ENCODE data around the gene PLEK.

PLEK gene

DNA sequence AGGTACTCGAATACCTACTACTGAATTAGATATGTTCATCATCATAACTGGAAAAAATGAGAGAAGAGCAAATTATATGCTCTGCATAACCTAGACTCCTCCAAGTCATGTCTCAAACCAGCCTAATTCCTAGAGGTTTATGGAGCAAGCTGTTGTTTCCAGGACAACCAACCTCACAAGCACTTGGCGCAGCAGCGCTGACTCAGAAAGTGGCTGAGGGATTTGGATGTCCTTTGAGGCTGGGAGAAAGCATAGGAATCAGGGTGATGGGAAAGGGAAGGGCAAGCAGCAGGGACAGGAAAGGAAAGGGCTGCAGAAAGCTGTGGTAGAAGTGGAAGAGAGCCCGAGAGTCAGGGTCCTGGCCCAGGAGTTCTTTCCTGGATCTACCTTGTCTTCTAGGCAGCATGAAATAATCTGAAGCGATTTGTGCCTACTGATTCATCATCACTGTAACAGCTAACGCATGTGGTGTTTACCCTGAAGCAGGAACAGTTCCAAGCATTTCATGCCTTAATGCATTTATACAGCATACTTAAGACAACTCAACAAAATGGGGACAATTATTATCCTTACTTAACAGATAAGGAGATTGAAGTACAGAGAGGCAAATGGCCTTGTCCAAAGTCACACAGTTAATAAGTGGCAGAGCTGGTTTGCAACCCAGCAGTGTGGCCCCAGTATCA lies 3.7 kb downstream of the PLEK start:
- no peak overlapping the region for H3K9ac ChIP-seq
- H4K20me1 ChIP-seq (ENCODE audit: insufficient read depth): no peaks in the 10 kb centered on the region
- no peak overlapping the region for H3K27ac ChIP-seq
- no peaks in the 10 kb centered on the region for H3K79me2 ChIP-seq (ENCODE audit: insufficient read depth, low read depth)
- H3K4me2 ChIP-seq: no peak overlapping the region
- no peaks in the 10 kb centered on the region for H3K36me3 ChIP-seq (ENCODE audit: insufficient read depth)
- no peak for TF ChIP-seq CTCF (conservative IDR thresholded peaks at IDR 0.05; ENCODE audit: low read depth, low read length)
- H3K27me3 ChIP-seq (ENCODE audit: insufficient read depth, low read depth): no peaks in the 10 kb centered on the region
- no peak overlapping the region for H3K4me3 ChIP-seq (IDR thresholded peaks at IDR 0.05; ENCODE audit: insufficient read depth, low read depth, low read length)
- H2AFZ ChIP-seq (ENCODE audit: low read depth): no peak overlapping the region
- H3K4me1 ChIP-seq (ENCODE audit: low read depth, poor library complexity, severe bottlenecking): peaks cover 24% of the 10 kb centered on the region

DNA sequence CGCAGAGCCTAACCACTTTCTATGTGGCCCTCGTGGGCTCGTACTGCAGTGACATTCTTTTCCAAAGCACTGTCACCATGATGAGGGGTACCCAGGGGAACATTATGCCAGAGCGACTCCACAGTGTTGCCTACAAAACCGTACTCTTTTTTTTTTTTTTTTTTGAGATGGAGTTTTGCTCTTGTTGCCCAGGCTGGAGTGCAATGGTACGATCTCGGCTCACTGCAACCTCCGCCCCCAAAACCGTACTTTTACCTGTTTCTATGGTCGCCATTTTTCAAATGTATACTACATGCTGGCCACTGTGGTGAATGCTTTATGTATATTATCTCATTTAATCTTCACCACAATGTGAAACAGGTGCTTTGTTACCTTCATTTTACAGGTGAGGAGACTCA lies 4.3 kb downstream of the PLEK start:
- no peak overlapping the region for H3K4me3 ChIP-seq (IDR thresholded peaks at IDR 0.05; ENCODE audit: insufficient read depth, low read depth, low read length)
- TF ChIP-seq CTCF (conservative IDR thresholded peaks at IDR 0.05; ENCODE audit: low read depth, low read length): no peak
- no peaks in the 10 kb centered on the region for H3K79me2 ChIP-seq (ENCODE audit: insufficient read depth, low read depth)
- no peak overlapping the region for H2AFZ ChIP-seq (ENCODE audit: low read depth)
- peaks cover 19% of the 10 kb centered on the region for H3K4me1 ChIP-seq (ENCODE audit: low read depth, poor library complexity, severe bottlenecking)
- no peak overlapping the region for H3K4me2 ChIP-seq
- H3K27ac ChIP-seq: no peak overlapping the region
- H3K36me3 ChIP-seq (ENCODE audit: insufficient read depth): no peaks in the 10 kb centered on the region
- H3K27me3 ChIP-seq (ENCODE audit: insufficient read depth, low read depth): no peaks in the 10 kb centered on the region
- no peak overlapping the region for H3K9ac ChIP-seq
- H4K20me1 ChIP-seq (ENCODE audit: insufficient read depth): no peaks in the 10 kb centered on the region

DNA sequence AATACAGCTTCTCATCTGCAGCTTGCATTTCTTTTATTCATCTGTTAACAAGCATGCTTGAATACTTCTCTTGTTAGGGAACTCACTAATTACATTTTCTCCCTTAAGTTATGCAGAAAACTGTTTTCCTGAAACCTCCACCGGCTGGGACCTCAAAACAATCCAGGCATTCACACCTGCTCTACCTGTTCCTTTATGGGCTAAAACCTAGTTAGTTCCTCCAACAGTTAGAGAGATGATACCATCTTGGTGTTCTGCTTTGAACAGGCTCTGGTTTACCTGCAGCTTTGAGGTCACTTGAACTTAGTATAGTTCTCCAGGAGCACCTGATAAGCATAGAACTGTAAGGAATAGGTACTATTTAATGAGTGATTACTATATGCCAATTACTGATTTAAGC lies 6.1 kb downstream of the PLEK start:
- Histone ChIP-seq H3K9ac (no peak overlapping the region), H3K79me2 (ENCODE audit: insufficient read depth, low read depth) (no peaks in the 10 kb centered on the region), H4K20me1 (ENCODE audit: insufficient read depth) (no peaks in the 10 kb centered on the region), H3K4me3 (IDR thresholded peaks at IDR 0.05; ENCODE audit: insufficient read depth, low read depth, low read length) (no peak overlapping the region), H3K27ac (no peak overlapping the region), H3K27me3 (ENCODE audit: insufficient read depth, low read depth) (no peaks in the 10 kb centered on the region), H3K36me3 (ENCODE audit: insufficient read depth) (no peaks in the 10 kb centered on the region), H2AFZ (ENCODE audit: low read depth) (no peak overlapping the region), H3K4me1 (ENCODE audit: low read depth, poor library complexity, severe bottlenecking) (peaks cover 19% of the 10 kb centered on the region), H3K4me2 (peak overlapping the region; percentile 21; the same call in 1 of the 2 replicates)
- TF ChIP-seq CTCF (conservative IDR thresholded peaks at IDR 0.05; ENCODE audit: low read depth, low read length): no peak

- Histone ChIP-seq H3K4me3 (IDR thresholded peaks at IDR 0.05; ENCODE audit: insufficient read depth, low read depth, low read length) (no peak overlapping the region), H2AFZ (ENCODE audit: low read depth) (0 out of 2 replicates have a peak overlapping the region, but pooled peaks have one; percentile 14), H3K79me2 (ENCODE audit: insufficient read depth, low read depth) (no peaks in the 10 kb centered on the region), H3K4me2 (peak overlapping the region; percentile 21; the same call in 1 of the 2 replicates), H4K20me1 (ENCODE audit: insufficient read depth) (no peaks in the 10 kb centered on the region), H3K27ac (no peak overlapping the region), H3K4me1 (ENCODE audit: low read depth, poor library complexity, severe bottlenecking) (peaks cover 19% of the 10 kb centered on the region), H3K36me3 (ENCODE audit: insufficient read depth) (no peaks in the 10 kb centered on the region), H3K9ac (no peak overlapping the region), H3K27me3 (ENCODE audit: insufficient read depth, low read depth) (no peaks in the 10 kb centered on the region)
- TF ChIP-seq CTCF (conservative IDR thresholded peaks at IDR 0.05; ENCODE audit: low read depth, low read length): no peak
Observed at GRCh38 chr2:68371581-68371980, 6.5 kb downstream of the PLEK start.

Measured in KMS-11 (cell line).